ENCODE measurements around the gene FTCD.

Gene FTCD

DNA sequence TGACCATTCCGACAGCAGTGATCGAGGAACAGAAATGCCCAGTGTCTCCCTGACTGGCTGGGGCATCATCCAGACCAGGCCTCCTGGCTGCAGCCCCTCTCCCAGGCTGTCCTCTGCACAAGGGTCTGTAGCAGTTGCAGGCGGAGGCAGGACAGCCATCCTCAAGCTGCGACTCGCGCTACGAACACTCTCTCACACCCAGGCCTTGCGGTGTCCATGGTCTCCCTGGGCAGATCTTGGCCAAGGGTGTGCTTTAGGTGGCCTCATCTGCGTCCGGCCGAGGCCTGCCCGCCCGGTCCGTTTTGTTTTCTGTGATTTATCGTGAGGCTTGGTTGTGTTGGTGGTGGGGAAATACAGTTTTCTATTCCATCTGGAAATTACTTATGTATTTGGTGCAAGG, 15.7 kb downstream of the FTCD start:
- no peak for TF ChIP-seq CEBPB (IDR thresholded peaks at IDR 0.05)
- TF ChIP-seq MAX (IDR thresholded peaks at IDR 0.05), result no peak
- TF ChIP-seq ZBTB7A (IDR thresholded peaks at IDR 0.05; ENCODE audit: low read depth), result no peak
- no peak for TF ChIP-seq TCF12 (IDR thresholded peaks at IDR 0.05; ENCODE audit: low read depth)
- no peak for TF ChIP-seq EP300 (IDR thresholded peaks at IDR 0.05; ENCODE audit: borderline replicate concordance)
- TF ChIP-seq TAF1 (IDR thresholded peaks at IDR 0.05; ENCODE audit: low read depth), result no peak
- TF ChIP-seq YY1 (IDR thresholded peaks at IDR 0.05; ENCODE audit: low read depth), result no peak
- no peak for TF ChIP-seq FOXM1 (IDR thresholded peaks at IDR 0.05; ENCODE audit: borderline replicate concordance, low read depth)

DNA sequence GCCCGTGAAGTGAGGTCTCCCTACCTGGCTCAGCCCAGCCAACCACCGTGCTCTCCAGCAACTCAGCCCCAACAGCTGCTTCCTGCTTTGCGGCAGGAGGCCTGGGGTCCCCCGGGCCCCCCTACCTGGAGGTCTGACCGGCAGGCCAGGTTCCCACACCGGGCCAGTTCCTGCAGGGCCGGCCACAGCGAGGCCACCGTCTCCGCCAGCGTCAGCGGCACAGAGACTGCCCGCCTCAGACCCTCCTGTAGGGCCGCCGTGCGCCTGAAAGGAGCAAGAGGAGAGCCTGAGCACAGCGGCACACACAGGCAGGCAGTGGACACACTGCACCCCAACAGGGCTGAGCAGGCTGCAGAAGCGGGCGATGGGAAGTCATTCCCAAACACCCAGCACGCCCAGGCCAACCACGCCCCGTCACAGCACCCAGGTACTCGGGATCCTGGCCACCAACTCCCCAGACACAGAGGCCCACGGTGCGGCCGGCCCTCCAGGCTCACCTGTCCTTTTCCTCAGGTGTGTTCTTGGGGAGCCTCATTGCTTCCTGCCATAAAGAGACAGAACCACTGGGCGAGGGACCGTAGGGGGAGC, 16.9 kb downstream of the FTCD start:
- TF ChIP-seq FOXM1 (IDR thresholded peaks at IDR 0.05; ENCODE audit: borderline replicate concordance, low read depth), result no peak
- TF ChIP-seq RAD21 (IDR thresholded peaks at IDR 0.05; ENCODE audit: low read depth), result no peak

DNA sequence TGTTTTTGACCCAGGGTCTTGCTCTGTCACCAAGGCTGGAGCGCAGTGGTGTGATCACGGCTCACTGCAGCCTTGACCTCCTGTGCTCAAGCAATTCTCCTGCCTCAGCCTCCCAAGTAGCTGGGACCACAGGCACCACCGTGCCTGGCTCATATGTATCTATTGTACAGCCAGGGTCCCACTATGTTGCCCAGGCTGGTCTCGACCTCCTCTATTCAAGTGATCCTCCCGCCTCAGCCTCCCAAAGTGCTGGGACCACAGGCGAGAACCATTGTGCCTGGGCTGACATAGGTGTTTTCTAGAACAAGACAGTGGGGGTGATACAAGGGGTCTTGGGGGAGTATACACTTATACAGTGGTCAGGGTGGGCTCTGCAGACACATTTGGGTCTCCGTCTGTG, 17.5 kb downstream of the FTCD start:
- TF ChIP-seq MAX (IDR thresholded peaks at IDR 0.05), result no peak
- no peak for TF ChIP-seq TAF1 (IDR thresholded peaks at IDR 0.05; ENCODE audit: low read depth)
- no peak for TF ChIP-seq CREB1 (IDR thresholded peaks at IDR 0.05; ENCODE audit: low read depth)
- TF ChIP-seq YY1 (IDR thresholded peaks at IDR 0.05; ENCODE audit: low read depth), result no peak
- TF ChIP-seq FOXM1 (IDR thresholded peaks at IDR 0.05; ENCODE audit: borderline replicate concordance, low read depth), result no peak

- TF ChIP-seq ZBTB7A (IDR thresholded peaks at IDR 0.05; ENCODE audit: low read depth) (no peak), EGR1 (IDR thresholded peaks at IDR 0.05) (no peak), NFIC (IDR thresholded peaks at IDR 0.05) (no peak), TCF12 (IDR thresholded peaks at IDR 0.05; ENCODE audit: low read depth) (no peak), EP300 (IDR thresholded peaks at IDR 0.05; ENCODE audit: borderline replicate concordance) (no peak), RAD21 (IDR thresholded peaks at IDR 0.05; ENCODE audit: low read depth) (no peak), CEBPB (IDR thresholded peaks at IDR 0.05) (no peak), FOXM1 (IDR thresholded peaks at IDR 0.05; ENCODE audit: borderline replicate concordance, low read depth) (no peak), YY1 (IDR thresholded peaks at IDR 0.05; ENCODE audit: low read depth) (no peak), CREB1 (IDR thresholded peaks at IDR 0.05; ENCODE audit: low read depth) (no peak), TEAD4 (IDR thresholded peaks at IDR 0.05) (no peak), TAF1 (IDR thresholded peaks at IDR 0.05; ENCODE audit: low read depth) (no peak), MAX (IDR thresholded peaks at IDR 0.05) (no peak)
- TF ChIP-seq, protein P1, sequence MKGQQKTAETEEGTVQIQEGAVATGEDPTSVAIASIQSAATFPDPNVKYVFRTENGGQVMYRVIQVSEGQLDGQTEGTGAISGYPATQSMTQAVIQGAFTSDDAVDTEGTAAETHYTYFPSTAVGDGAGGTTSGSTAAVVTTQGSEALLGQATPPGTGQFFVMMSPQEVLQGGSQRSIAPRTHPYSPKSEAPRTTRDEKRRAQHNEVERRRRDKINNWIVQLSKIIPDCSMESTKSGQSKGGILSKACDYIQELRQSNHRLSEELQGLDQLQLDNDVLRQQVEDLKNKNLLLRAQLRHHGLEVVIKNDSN (IDR thresholded peaks at IDR 0.05), result no peak
- TF ChIP-seq, protein P2, sequence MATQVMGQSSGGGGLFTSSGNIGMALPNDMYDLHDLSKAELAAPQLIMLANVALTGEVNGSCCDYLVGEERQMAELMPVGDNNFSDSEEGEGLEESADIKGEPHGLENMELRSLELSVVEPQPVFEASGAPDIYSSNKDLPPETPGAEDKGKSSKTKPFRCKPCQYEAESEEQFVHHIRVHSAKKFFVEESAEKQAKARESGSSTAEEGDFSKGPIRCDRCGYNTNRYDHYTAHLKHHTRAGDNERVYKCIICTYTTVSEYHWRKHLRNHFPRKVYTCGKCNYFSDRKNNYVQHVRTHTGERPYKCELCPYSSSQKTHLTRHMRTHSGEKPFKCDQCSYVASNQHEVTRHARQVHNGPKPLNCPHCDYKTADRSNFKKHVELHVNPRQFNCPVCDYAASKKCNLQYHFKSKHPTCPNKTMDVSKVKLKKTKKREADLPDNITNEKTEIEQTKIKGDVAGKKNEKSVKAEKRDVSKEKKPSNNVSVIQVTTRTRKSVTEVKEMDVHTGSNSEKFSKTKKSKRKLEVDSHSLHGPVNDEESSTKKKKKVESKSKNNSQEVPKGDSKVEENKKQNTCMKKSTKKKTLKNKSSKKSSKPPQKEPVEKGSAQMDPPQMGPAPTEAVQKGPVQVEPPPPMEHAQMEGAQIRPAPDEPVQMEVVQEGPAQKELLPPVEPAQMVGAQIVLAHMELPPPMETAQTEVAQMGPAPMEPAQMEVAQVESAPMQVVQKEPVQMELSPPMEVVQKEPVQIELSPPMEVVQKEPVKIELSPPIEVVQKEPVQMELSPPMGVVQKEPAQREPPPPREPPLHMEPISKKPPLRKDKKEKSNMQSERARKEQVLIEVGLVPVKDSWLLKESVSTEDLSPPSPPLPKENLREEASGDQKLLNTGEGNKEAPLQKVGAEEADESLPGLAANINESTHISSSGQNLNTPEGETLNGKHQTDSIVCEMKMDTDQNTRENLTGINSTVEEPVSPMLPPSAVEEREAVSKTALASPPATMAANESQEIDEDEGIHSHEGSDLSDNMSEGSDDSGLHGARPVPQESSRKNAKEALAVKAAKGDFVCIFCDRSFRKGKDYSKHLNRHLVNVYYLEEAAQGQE (IDR thresholded peaks at IDR 0.05; ENCODE audit: low read depth), result no peak
Measured at GRCh38 chr21:46136739-46137349, 18.5 kb downstream of the FTCD start.

- TF ChIP-seq NFIC (IDR thresholded peaks at IDR 0.05) (no peak), TAF1 (IDR thresholded peaks at IDR 0.05; ENCODE audit: low read depth) (no peak)
Measured at GRCh38 chr21:46135782-46136395, 19.5 kb downstream of the FTCD start.

DNA sequence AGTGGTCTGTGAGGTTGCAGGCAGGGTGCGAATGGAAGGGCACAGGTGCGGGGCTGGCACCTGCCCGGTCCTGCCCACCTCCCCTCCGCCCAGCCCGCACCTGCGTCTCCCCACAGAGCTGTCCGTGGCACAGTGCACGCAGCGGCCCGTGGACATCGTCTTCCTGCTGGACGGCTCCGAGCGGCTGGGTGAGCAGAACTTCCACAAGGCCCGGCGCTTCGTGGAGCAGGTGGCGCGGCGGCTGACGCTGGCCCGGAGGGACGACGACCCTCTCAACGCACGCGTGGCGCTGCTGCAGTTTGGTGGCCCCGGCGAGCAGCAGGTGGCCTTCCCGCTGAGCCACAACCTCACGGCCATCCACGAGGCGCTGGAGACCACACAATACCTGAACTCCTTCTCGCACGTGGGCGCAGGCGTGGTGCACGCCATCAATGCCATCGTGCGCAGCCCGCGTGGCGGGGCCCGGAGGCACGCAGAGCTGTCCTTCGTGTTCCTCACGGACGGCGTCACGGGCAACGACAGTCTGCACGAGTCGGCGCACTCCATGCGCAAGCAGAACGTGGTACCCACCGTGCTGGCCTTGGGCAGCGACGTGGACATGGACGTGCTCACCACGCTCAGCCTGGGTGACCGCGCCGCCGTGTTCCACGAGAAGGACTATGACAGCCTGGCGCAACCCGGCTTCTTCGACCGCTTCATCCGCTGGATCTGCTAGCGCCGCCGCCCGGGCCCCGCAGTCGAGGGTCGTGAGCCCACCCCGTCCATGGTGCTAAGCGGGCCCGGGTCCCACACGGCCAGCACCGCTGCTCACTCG, 23.3 kb downstream of the FTCD start:
- TF ChIP-seq EP300 (IDR thresholded peaks at IDR 0.05; ENCODE audit: borderline replicate concordance) (no peak), TAF1 (IDR thresholded peaks at IDR 0.05; ENCODE audit: low read depth) (no peak), ZBTB7A (IDR thresholded peaks at IDR 0.05; ENCODE audit: low read depth) (no peak), NFIC (IDR thresholded peaks at IDR 0.05) (no peak), FOXM1 (IDR thresholded peaks at IDR 0.05; ENCODE audit: borderline replicate concordance, low read depth) (no peak), EGR1 (IDR thresholded peaks at IDR 0.05) (no peak), TCF12 (IDR thresholded peaks at IDR 0.05; ENCODE audit: low read depth) (no peak), RAD21 (IDR thresholded peaks at IDR 0.05; ENCODE audit: low read depth) (no peak), MAX (IDR thresholded peaks at IDR 0.05) (no peak), TEAD4 (IDR thresholded peaks at IDR 0.05) (no peak), CEBPB (IDR thresholded peaks at IDR 0.05) (no peak)
- TF ChIP-seq, protein P2 (IDR thresholded peaks at IDR 0.05; ENCODE audit: low read depth), result no peak
- TF ChIP-seq, protein P1 (IDR thresholded peaks at IDR 0.05), result no peak
